NCI-H2227 (cell line): ENCODE data around the gene COLEC12.

Source experiments
- DNase-seq: peaks from one replicate; lab custom pipeline; 2025; ENCODE audit not compliant: unreplicated experiment; lab: John Stamatoyannopoulos, UW

The COLEC12 gene

DNA sequence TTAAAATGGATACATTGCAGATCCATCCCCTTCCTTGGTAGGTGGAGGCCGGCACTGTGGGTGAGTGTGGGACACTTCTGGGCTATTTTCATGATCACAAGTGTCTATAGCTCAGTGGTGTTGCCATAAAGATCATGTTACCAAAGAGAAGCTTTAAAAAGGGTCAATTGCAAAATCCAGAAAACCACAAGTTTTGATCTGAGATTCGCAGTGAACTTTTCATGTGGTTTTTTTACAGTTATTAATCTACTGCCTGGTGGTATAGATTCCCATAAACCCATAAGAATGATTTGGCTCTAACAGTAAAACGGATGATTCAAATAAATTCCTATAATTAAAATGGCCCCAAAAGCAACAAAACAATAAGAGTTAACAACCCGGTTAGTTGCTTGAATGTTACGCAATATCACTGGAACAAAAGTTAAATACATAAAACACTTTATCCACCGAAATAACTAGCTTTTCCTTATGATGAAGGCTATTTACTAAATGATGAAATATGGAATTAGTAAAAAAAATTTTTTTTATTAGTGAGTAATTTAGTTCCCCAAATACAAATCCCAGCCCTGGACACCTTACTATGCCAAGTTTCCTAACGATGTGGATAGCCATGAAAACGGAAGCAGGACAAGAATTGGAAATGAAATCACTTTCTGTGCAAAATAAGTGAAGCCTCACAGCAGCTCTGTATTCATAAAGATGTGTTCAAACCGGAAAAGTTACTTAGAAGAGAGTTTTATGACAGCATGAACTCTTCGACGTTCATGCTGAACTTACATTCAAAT is 137.0 kb downstream of the COLEC12 start:
- DNase-seq: no peak

DNA sequence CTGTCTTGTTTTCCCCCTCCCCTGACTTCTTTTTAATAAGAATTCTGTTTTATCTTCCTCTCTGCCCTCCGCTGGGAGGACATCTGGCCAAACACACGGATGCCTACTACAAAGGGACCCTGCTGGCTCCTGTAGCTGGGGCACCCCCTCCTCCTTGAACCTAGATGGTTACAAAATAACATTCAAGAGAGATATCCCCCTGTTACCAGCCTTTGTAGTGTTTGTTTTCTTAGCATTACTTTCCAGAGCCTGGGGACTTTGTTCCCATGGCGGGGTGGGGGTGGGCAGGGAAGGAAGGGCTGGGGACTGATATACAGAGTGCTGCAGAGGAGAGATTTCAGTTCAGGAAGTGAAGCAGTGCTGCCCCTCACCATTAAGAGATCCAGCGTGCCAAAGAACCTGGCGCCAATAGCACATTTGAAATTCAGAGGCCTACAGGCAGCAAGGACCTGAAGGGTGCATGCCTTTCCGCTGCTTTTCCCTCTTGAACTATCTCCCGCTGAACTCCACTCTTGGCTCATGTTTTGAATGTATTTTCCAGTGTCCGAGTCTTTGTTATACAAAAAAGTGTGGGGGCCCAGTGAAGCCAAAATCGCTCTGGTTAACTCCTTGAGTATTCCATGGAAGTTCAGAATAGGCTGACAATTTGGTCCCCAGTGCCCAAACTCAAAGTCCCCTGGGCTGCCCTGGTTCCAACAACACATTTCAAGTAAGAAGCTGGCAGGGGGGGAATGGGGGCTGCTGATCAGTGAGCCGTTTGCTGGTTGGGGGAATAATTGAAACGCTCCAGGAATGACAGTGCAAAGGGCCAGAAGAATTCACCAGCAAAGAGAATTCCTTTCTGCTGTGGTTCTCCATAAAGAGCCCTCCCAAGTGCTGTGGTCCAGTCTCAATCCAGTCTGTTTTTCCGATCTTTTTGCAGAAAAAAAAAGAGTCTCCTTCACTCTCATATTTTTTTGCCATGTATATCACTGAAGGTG is 137.9 kb downstream of the COLEC12 start:
- DNase-seq: no peak

DNA sequence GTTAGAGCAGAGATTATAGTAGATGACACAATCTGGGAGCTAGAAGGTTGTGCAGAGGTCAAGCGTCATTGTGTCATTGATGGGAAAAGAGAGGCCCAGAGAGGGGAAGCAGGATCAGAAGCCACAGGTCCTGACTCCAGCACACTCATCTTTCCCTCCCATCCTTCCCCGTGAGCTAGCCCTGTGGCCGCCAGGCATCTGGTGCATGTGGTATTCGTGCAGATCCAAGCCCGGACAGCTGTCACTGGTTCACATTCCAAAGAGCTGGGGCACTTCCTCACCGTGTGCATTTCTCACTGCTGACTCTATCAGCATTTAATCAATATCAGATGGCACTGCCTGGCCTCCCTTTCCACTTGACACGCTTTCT is 138.6 kb downstream of the COLEC12 start:
- no peak for DNase-seq

DNA sequence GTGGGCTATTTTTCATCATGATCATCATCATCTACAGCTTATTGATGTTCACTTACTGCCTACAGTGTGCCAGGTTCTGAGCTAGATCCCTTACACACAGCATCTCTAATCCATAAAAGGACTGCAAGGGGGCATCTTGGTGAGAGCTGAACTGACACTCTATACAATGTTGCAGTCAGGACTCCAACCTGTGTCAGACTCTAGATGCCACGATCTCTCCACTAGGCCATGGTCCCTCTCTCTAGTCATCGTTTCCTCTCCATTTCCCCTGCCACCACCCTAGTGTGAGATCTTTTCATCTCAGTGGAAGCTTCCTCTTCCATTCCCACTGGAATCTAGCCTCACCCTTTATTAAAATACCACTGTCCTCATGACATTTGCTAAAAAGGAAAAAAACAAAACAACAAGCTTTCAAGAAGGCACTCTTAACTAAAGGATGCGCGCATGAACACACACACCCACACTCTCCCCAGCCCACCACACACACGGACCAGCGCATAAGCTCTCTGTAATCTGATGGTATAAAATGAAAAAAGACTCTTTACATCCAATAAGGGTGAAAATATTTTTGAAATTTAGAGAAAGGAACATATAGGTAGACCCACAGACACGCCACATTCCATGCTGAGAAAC is 139.3 kb downstream of the COLEC12 start:
- no peak for DNase-seq

DNA sequence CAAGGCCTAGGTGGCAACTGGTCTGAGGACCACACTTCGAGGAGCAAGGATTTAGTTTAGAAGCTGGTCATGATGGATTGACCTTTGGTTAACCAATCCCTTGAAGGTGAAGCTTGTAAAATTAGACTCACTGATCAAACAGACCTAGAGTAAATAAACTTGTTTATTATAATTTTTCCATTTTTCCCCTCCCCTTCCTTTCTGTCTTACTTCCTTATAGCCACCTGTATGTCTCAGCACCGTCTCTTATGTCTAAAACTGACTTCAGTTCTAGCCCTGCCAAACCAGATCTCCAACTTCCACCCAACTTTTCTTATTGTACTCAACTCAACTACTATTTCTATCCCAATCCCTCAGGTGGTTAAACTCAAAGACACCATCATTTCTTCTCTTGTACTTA is 139.8 kb downstream of the COLEC12 start:
- DNase-seq: no peak

DNA sequence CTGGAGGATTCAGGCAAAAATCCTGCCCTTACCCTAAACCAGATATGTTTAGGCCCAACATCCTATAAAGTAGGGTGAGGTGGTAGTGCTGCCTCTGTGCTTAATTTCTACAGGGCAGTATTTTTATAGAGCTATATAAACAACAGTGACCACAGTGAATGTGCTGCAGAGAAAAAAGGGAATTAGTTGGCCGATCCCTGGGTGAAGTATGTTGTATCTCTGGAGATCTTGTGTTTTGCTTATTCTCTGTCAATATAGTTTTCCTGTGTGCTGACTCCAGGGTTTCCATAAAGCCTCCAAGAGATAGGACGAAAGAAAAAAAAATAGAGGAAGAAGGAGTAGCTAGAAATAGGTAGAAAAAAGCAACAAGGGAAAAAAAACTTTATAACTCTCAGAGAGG is 143.7 kb downstream of the COLEC12 start:
- no peak for DNase-seq

DNA sequence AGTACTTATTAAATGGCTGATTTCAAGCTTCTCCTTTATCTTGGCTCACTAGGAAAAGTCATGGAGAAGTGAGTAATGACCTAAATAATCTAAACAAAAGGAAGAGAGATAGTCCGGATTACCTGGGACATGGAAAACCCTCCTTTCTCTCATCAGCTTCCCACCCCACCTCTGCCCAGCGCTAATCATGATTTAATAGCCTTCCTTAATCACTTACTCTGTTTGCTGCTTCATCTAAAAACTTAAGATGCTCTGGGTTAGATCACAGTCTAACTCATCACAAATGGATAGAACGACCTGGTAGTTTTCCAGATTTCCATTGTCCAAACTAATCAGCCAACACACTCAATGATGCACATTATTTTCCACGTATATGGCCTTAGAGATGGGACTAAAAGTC is 144.8 kb downstream of the COLEC12 start:
- DNase-seq: no peak

DNA sequence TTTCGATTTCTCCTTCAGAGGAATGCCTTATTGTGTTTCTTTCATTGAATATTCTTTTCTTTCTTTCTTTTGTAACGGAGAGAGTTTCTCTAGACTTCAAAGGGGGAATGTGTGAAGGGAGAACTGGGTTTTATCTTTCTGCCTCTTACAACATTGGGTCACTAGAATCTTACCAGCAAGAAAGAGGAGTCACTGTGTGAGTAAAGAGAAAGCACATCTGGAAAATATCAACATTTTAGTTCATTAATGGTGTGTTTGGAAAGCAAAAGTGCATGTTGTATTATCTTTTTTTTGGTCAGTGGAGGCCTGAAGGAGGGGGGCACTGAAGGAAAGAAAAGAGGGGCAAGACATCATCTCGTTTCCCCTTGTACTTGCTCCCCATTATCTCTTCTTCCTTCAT is 146.0 kb downstream of the COLEC12 start:
- no peak for DNase-seq

DNA sequence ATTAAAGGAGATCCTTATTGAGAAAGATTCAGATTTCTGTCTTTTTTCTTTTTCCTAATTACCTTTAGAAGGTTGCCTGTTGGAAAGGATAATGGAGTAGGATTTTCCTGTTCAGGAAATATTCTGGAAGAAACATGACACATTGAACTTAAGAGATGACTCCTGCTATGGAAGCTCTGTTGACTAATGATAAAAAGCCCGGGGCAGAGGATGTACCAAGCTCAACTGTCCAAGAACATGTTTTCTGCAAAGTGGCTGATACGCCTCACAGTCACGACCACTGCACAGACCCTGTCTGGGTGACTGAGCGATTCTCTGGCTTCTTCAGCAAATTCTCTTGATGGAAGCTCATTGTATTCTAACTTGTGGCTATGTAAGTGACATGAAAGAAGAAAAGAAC is 146.5 kb downstream of the COLEC12 start:
- DNase-seq: no peak

DNA sequence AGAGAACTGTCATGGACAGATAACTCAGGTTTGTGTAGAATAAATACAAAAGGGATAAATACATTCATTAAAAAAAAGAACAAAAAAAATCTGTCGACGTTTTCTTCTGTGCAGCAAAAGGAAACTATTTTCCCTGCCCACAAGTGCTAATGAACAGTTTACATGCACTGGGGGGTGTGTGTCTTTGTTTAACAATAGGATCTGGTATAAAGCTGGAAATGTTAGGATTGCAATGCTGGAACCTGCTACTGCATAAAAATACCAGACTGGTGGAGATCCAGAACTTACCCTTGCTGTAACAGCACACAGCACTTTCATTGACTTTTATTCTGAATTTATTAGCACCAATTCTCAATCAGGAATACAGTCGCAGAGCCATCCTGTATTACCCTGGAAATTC is 148.1 kb downstream of the COLEC12 start:
- DNase-seq: no peak

DNA sequence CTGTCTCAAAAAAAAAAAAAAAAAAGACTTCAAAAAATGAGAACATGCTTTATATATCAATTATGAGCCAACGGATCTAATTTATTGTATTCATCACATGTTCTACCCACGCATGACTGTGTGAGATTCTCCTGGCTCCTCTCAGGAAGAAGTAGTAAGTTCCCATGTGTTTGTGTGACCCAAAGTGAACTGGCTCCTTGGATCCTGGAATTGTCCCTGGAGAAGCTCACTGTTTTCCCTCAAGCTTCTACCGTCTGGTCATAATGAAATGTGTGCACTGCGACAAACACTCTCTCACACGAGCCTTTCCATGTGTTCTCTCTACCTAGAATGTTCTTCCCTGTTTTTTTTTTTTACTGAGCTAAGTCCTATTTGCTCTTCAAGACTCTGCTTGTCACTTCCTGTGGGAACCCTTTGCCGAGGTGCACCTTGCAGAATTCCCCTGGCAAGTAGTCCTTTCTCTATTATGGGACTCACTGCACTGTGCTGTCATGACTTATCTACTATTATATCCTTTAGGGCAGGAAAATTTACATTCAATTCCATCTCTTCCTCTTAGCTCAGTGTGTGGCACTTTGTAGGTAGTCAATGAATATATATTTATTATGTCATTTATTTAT is 149.4 kb downstream of the COLEC12 start:
- no peak for DNase-seq

DNA sequence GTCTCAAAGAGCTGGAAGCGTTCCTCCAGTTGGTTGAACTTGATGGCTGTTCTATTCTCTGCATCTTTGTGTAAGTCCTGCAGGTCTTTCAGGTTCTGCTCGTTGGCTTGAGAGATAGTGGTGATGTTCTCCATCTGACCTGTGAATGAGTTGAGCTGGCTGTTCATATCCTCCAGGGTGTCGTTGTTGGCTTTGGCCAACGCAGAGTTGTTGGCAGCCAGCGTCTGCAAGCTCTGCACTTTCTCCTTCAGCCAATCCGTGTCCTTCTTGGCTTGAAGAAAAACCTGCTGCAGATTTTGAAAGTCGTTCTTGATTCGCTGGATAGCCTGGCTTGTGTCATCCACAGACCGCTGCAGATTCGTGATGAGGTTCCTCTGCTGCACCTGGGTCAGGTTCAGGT is 153.9 kb downstream of the COLEC12 start:
- DNase-seq: no peak

DNA sequence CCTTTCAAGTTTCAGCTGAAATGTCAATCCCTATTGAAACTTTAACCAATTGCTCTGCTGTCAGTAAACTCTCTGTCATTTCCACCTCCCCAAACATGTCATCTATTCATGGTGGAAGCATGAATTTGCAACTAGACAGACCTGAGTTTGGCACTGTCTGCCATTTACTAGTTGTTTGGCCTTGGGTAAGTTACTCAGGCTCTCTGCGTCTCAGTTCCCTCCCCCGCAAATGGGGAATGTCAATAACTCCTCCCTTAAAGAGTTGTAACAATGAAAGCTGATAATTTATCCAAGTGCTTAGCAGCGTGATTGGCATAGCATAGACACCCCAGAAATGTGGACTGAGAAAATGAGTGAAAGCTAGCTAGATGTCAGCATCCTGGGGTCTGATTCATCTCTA is 159.4 kb downstream of the COLEC12 start:
- DNase-seq: no peak

DNA sequence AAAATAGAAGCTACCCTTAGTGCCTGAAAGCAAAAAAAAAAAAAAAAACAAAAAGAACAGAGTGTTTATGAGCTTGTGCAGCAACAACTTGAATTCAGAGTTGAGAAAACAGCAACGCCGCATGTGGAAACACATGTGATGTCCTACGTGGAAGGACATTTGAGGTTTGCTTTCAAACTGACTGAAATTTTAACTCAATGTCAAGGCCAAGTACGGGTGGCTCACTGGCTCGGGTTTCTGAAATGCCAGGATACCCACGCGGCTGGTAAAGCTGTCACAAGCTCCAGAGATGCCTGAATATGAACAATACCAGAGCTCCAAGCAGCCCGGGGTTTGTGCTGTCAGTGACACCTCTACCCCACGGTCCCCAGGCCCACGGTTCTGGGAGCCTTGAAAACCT is 160.5 kb downstream of the COLEC12 start:
- DNase-seq: no peak

DNA sequence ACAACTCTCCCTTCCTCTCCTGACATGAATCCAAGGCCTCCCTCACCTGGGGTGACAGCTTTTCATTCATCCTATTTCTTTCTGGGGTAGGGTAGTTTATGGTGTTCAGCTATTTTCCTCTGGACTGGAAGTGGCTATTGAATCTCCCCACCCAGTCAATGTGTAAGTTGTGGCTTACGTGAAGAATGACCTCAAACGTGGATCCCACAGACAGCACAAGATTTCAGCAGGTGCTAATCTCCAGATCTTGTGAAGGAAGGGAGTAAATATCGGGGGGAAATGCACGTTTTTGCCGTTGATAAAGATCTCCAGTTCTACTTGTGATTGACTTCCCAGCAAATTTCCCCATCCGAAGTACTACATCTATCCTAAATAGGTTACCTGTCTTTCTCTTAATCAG is 161.3 kb downstream of the COLEC12 start:
- no peak for DNase-seq

DNA sequence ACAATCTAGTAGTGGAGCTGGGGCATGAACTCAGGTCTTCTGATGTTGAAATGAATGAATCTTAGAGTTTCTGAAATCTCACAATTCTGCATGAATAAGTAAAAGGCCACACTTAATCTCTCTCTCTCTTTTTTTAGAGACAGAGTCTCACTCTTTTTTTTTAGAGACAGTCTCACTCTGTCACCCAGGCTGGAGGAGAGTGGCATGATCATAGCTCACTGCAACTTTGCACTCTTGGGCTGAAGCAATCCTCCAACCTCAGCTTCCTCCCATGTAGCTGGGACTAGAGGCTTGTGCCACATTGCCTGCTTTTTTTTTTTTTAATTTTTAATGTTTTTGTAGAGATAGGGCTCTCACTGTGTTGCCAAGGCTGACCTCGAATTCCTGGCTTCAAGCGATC is 163.8 kb downstream of the COLEC12 start:
- no peak for DNase-seq

DNA sequence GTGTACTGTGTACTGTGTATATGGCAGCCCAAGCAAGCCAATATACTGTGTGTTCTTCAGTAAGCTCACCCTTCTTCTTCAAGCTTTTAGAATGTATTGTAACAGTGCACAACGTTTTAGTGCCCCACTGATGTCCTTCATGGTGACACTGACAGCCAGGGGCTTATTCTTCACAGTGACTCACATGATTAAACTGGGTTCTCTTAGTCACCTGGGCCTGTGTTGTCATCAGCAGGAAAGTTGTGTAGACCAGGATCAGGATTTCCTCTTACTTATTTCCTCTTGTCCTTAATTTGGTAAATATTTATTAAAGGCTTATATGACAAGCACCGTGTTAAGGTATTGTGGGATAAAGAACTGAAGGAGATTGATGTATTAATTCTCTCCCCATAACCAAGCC is 164.8 kb downstream of the COLEC12 start:
- no peak for DNase-seq

DNA sequence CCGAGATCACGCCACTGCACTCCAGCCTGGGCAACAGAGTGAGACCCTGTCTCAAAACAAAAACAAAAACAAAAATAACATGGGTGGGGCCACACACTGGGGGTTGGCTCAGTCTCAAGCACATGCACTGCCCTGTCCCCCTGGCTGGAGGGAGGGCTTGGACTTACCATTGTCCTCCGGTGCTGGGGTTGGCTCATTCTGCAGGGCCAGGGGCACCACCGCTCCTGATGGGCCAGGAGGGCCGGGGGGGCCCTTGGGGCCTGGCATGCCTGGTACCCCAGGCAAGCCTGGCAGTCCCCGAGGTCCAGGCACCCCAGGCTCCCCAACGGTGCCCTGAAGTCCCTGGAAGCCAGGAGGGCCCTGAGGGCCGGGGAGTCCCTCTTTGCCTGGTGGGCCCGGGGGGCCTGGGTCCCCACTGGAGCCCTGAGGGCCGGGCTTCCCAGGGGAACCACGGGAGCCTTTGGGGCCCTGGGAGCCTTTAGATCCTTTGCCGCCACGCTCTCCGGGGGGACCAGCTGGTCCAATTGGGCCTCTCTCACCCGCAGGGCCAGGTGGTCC is 165.8 kb downstream of the COLEC12 start:
- DNase-seq: no peak

DNA sequence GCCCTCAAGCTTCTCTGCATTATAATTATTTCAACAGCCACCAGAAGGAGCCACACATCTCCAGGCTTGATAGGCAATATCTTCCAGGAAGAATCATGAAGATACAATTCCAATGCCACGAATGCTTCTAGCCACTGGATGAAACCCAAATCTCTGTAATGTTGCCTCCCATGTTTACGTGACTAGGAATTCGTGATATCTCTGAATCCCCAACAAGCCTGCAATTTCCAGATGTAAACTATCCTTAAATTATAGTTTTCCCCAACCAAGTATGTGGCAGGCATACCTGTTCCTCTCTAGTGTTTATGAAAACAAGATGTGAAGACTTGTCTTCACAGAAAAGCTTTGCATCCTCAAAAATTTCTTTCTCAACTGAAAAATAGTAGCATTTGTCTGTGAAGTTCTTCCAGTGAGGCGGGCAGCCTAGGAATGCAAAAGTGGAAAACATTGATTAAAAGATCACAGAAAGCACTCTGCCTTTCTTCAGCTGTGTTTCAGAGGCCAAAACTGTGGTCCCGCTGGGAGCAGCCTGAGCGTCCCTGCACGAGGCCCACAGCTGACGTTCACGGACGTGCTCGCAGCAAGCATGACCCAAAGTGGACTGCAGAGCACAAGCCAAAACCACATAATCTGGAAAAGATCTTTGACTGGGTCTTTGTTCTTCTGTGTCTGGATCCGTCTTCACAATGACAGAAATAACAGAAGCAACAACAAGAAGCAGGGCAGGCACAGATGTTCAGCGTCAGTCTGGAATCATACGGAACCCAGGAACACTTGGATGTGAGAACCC is 167.6 kb downstream of the COLEC12 start:
- DNase-seq: no peak

DNA sequence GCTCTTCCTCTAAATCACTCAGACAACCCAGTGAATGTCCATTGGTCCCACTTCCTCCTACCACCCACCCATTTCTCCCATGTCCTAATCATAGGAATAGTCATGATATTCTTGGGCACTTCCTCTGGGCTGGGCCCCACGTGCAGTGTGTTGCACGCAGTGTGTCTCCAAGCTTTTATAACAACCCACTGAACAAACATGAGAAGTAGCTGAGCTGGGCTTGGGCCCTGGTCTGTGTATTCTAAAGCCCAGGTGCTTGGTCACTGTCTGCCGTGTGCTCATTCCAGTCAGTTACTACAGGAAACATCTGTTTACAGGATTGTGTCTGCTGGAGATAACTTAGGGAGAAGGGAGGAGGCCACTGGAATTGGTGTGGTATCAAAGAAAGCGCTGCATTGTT is 168.5 kb downstream of the COLEC12 start:
- no peak for DNase-seq
